Measurements from ENCODE around the gene FOXP1.

- TF ChIP-seq CTCF (conservative IDR thresholded peaks at IDR 0.05 in 1 of 2, IDR thresholded peaks at IDR 0.05 in 1 of 2; ENCODE audit: low read depth in 1 of 2, low read length in 2 of 2), result no peak
- no peak for TF ChIP-seq EZH2 (IDR thresholded peaks at IDR 0.05; ENCODE audit: low read length, missing control alignments)
These were observed 499.8 kb downstream of the FOXP1 start for GRCh38 chr3:71083726-71084131.

All from fibroblast of lung (primary cell).